Heart left ventricle (tissue), 16 donors: Measurements from ENCODE around the gene KAT8. TPM values are rescaled to one million over a fixed set of nuclear protein-coding genes. Genes with fewer than 3 reads are reported as not detected.
A peak's percentile ranks its signal among the peaks of the same experiment; 100 is the strongest.

Source experiments
- ATAC-seq, 4 donors: fragments of 200-7000 bp; cut with Tn5 transposase; one replicate each; pipeline ENCODE4 v1.9.1; 2020 to 2022; ENCODE audit warnings: moderate library complexity in 4 of 4, mild to moderate bottlenecking in 3 of 4, moderate number of reproducible peaks in 1 of 4
- DNase-seq, 5 donors: peaks; one replicate each; pipeline ENCODE4 v3.0.0-alpha.2; 2020
- H3K27ac ChIP-seq, 12 donors: fragments of 200-600 bp; sonication (generic) in 4 of 12; one replicate each; pipeline versions ENCODE4 v1.5.0 to v1.8.0; 2016 to 2022; ENCODE audit warnings: mild to moderate bottlenecking in 2 of 12
- H3K27me3 ChIP-seq, 9 donors: fragments of 200-600 bp; sonication (generic) in 2 of 9; one replicate each; pipeline versions ENCODE4 v1.5.1 to v1.8.0; 2016 to 2022; ENCODE audit warnings: mild to moderate bottlenecking in 3 of 9
- H3K36me3 ChIP-seq, 9 donors: fragments of 200-600 bp; sonication (generic) in 2 of 9; one replicate each; pipeline versions ENCODE4 v1.5.0 to v1.8.0; 2018 to 2022; ENCODE audit warnings: mild to moderate bottlenecking in 2 of 9
- H3K4me1 ChIP-seq, 12 donors: fragments of 200-600 bp; sonication (generic) in 4 of 12; one replicate each; pipeline versions ENCODE4 v1.5.0 to v1.8.0; 2016 to 2022; ENCODE audit warnings: mild to moderate bottlenecking in 3 of 12
- H3K4me3 ChIP-seq, 12 donors: fragments of 200-600 bp; sonication (generic) in 4 of 12; one replicate each; pipeline versions ENCODE4 v1.5.0 to v1.8.0; 2017 to 2022; ENCODE audit warnings: mild to moderate bottlenecking in 9 of 12, moderate library complexity in 4 of 12
- H3K9me3 ChIP-seq, 12 donors: fragments of 200-600 bp; sonication (generic) in 4 of 12; one replicate each; pipeline versions ENCODE4 v1.5.0 to v1.8.0; 2016 to 2022; ENCODE audit warnings: mild to moderate bottlenecking in 1 of 12
- CTCF ChIP-seq, 12 donors: fragments of 200-600 bp; sonication (generic) in 4 of 12; IDR thresholded peaks; one replicate each; pipeline versions ENCODE4 v1.5.0 to v1.8.0; 2018 to 2022; ENCODE audit warnings: antibody characterized with exemption in 12 of 12, mild to moderate bottlenecking in 5 of 12
- POLR2A ChIP-seq, 2 donors: fragments of 450-650 bp; IDR thresholded peaks; one replicate each; pipeline ENCODE4 v1.6.1; 2017; ENCODE audit warnings: antibody characterized with exemption in 2 of 2, mild to moderate bottlenecking in 2 of 2, moderate library complexity in 2 of 2
- WGBS, 4 donors: extraction: QIAGEN DNeasy Blood & Tissue Kit in 2 of 4; methylation state at CpG; one replicate each; pipeline versions ENCODE4 v1.1.5 to v1.1.7; 2013 to 2018; 5-methylcytosine and 5-hydroxymethylcytosine counted together
- intact Hi-C, 10 donors: fragments of 100-400 bp; cut with DNase I; formaldehyde crosslinking; loops; one replicate each; pipeline versions ENCODE4 v1.11.1 to v1.14.2; 2022
- polyA plus RNA-seq, 2 donors: library from polyadenylated mRNA; stranded (reverse); fragments of 200-250 nt; gene quantifications; one replicate each; pipeline ENCODE4 v1.2.3, GENCODE V29; 2013
- total RNA-seq, 9 donors: library from RNA; depleted of rRNA in 2 of 9; stranded (reverse); fragments of >200 nt in 2 of 9; fragmentation: NEBNext Ultra II Directional in 3 of 9; extraction: Animal tissue kit (Norgen Biotek cat#: 25700) in 3 of 9; gene quantifications; one replicate each; pipeline versions ENCODE4 v1.1.0 to v1.2.4, GENCODE V29; 2016 to 2023
- donor health status: ischemic (EF 13 %, LVEDD 7.1; RV severe dilation, severe dysfunction).
- donor health status: healthy with polysubstance abuse.
- donor health status: DM: no; HTN: yes; CAD: no.
- donor health status: DM: no; HTN: no; CAD: no.
- donor health status: ischemic (EF 25% LVEDD 6.9; RV normal size, moderate dysfunction).
- donor health status: ischemic (EF 25% LVEDD 5.7; RV mildly dilated, moderate dysfunction).
- donor health status: healthy.
- donor health status: DM: yes; HTN: yes; CAD: no.
- donor health status: ischemic (EF 35%, LVEDD 5.7; RV mildly dilated, moderate dysfunction).
- donor health status: nonischemic (EF 11% LVEDD 7.7; RV severe dilation, severe dysfunction).
- donor health status: DM: yes; HTN: yes; CAD: no.
- donor health status: PGD.
- donor health status: ischemic (EF 29% LVEDD 5.4; RV normal size, mild dysfunction).
- donor health status: nonischemic (EF 23%, LVEDD 6.1; RV moderate dilation, normal function).

The KAT8 gene
- total and polyA plus RNA-seq, 11 donors: 52.8 to 83.2 (median 64.7) TPM

GRCh38 chr16:31109622-31110021, 7.8 kb upstream of the KAT8 start:
- no peaks in the 10 kb centered on the region for H3K9me3 ChIP-seq
- intact Hi-C loops: loop anchor here in 5 of 10 donors (2.0 to 10.0 kb wide), 3 partner anchors 33 to 335 kb away; partner anchors contain the start of gene ZNF843 (in 2 of the 5)
- peak overlapping the region in 1 of 12 donors; percentile 6 for H3K27ac ChIP-seq
- TF ChIP-seq POLR2A (IDR thresholded peaks at IDR 0.05) (no peak), CTCF (IDR thresholded peaks at IDR 0.05) (no peak)
- ATAC-seq (no peak), DNase-seq (no peak)
- H3K4me3 ChIP-seq: peak overlapping the region in 3 of 12 donors; percentile 67 to 94 (median 89)
- no peaks in the 10 kb centered on the region for H3K27me3 ChIP-seq
- WGBS, 4 donors: 91 to 94% (median 93%) methylated on average over 12 of the region's 12 CpGs
- H3K36me3 ChIP-seq: peaks cover 0 to 40% (median 32%) of the 10 kb centered on the region in 9 donors
- peaks cover 4 to 60% (median 35%) of the 10 kb centered on the region in 12 donors for H3K4me1 ChIP-seq

GRCh38 chr16:31110106-31111034, 7.1 kb upstream of the KAT8 start:
- Histone ChIP-seq H3K36me3 (peaks cover 0 to 40% (median 32%) of the 10 kb centered on the region in 9 donors), H3K4me3 (no peak overlapping the region), H3K27me3 (no peaks in the 10 kb centered on the region), H3K4me1 (peaks cover 4 to 65% (median 35%) of the 10 kb centered on the region in 12 donors), H3K27ac (no peak overlapping the region), H3K9me3 (no peaks in the 10 kb centered on the region)
- intact Hi-C loops: loop anchor here in 2 of 10 donors (10.0 kb wide), 1 partner anchor 334 kb away; the partner anchor contains the start of gene ZNF843 (in 2 of the 2)
- 87 to 90% (median 90%) methylated on average over 26 of the region's 26 CpGs for WGBS, 4 donors
- no peak for TF ChIP-seq CTCF (IDR thresholded peaks at IDR 0.05)
- no peak for TF ChIP-seq POLR2A (IDR thresholded peaks at IDR 0.05)
- DNase-seq: no peak
- ATAC-seq: no peak

- Histone ChIP-seq H3K9me3 (no peaks in the 10 kb centered on the region), H3K4me1 (peaks cover 4 to 62% (median 32%) of the 10 kb centered on the region in 12 donors), H3K27ac (peak overlapping the region; percentile 67 to 96 (median 82)), H3K27me3 (no peaks in the 10 kb centered on the region), H3K4me3 (no peak overlapping the region), H3K36me3 (peaks cover 0 to 40% (median 32%) of the 10 kb centered on the region in 9 donors)
- intact Hi-C loops: loop anchor here in 2 of 10 donors (10.0 kb wide), 1 partner anchor 333 kb away; the partner anchor contains the start of gene ZNF843 (in 2 of the 2)
- DNase-seq: no peak
- no peak for ATAC-seq
- TF ChIP-seq CTCF (IDR thresholded peaks at IDR 0.05) (no peak), POLR2A (IDR thresholded peaks at IDR 0.05) (no peak)
- 84 to 96% (median 94%) methylated on average over 4 to 23 of the region's 23 CpGs for WGBS, 4 donors
Measured at GRCh38 chr16:31111881-31112466, 5.5 kb upstream of the KAT8 start.
